Measurements from ENCODE around the gene SNX9.

DNA sequence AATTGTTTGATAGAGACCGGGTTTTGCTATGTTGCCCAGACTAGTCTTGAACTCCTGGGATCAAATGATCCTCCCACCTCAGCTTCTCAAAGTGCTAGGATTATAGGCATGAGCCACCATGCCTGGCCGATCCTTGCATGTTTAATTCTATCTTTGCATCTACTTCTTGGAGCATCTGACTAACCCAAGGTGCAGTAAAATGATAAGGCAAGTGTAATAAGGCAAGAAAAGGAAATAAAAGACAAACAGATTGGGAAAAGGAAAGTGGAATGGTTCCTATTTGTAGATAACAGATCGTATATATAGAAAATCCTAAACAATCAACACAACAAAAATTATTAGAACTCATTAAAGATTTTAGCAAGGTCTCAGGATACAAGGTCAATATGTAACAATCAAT, 36.8 kb upstream of the SNX9 start:
- TF ChIP-seq, protein P1, sequence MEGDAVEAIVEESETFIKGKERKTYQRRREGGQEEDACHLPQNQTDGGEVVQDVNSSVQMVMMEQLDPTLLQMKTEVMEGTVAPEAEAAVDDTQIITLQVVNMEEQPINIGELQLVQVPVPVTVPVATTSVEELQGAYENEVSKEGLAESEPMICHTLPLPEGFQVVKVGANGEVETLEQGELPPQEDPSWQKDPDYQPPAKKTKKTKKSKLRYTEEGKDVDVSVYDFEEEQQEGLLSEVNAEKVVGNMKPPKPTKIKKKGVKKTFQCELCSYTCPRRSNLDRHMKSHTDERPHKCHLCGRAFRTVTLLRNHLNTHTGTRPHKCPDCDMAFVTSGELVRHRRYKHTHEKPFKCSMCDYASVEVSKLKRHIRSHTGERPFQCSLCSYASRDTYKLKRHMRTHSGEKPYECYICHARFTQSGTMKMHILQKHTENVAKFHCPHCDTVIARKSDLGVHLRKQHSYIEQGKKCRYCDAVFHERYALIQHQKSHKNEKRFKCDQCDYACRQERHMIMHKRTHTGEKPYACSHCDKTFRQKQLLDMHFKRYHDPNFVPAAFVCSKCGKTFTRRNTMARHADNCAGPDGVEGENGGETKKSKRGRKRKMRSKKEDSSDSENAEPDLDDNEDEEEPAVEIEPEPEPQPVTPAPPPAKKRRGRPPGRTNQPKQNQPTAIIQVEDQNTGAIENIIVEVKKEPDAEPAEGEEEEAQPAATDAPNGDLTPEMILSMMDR (conservative IDR thresholded peaks at IDR 0.05; ENCODE audit: low read depth, low read length) = no peak
- TF ChIP-seq EZH2 (IDR thresholded peaks at IDR 0.05; ENCODE audit: borderline replicate concordance, low read depth, low read length, poor library complexity, severe bottlenecking) = no peak
